GM21619 (cell line): ENCODE measurements around the gene ATP6V1C2.
"Not testable (repeated sequence)": the region's sequence is repeated elsewhere in the genome, so short reads cannot be mapped to it uniquely, and the experiment has no call there.

ENCODE experiments used
- ATAC-seq: cut with Tn5 transposase; IDR thresholded peaks from one replicate; pipeline ENCODE4 v1.9.1; 2021; ENCODE audit not compliant: unreplicated experiment

The ATP6V1C2 gene

DNA sequence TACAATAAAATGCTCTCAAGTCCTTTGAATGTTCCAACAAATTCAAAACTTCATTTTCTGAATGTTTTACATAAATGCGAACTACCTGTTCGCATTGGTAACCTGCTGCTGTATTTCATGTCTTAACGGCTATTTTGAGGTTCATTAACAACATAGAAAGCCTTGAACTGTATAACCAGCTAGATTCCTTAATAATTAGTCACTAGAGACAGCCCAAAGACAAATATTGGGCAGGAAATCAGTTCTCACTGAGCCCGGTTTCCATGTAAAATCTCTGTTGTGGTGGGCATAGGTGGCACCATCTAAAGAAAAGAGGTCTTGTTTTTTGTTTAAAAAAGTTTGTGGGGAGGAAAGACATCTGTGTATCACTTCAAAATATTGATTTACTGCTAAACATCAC lies 62.0 kb downstream of the ATP6V1C2 start:
- ATAC-seq, result no peak

- no peak for ATAC-seq
These were observed 63.3 kb downstream of the ATP6V1C2 start for GRCh38 chr2:10784719-10785118.

- ATAC-seq, result no peak
These were observed 63.8 kb downstream of the ATP6V1C2 start for GRCh38 chr2:10785260-10785659.

GRCh38 chr2:10786240-10786982 lies 65.0 kb downstream of the ATP6V1C2 start:
- no peak for ATAC-seq

DNA sequence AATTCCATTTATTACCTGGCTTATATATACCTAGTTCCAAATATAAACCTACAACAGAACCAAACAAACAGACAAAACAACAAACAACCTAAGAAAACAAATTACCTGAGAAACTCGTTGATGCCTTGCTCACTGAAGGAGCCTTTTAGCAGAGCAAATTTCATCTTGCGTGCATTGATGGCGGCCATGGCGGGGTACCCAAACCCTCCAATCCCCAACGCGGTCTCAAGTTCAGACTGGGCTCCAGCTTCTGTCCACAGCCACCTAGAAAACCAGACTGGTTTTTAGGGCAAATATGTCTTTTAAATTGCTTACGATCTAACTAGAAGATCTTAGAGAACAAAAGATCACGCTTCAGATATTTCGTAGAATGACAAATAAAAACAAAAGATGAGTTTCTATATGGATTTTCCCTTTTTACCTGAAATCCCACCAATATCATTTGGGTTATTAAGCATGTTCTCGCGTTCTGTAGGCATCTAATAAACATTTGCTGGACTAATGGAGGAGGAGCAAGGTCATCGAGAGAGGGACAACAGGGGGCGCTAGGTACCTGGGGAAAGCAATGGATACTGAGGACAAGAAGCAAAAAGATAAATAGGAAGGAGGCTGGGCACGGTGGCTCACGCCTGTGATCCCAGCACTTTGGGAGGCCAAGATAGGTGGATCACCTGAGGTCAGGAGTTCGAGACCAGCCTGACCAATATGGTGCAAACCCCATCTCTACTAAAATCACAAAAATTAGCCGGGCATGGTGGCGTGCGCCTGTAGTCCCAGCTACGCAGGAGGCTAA lies 65.9 kb downstream of the ATP6V1C2 start:
- no peak for ATAC-seq

DNA sequence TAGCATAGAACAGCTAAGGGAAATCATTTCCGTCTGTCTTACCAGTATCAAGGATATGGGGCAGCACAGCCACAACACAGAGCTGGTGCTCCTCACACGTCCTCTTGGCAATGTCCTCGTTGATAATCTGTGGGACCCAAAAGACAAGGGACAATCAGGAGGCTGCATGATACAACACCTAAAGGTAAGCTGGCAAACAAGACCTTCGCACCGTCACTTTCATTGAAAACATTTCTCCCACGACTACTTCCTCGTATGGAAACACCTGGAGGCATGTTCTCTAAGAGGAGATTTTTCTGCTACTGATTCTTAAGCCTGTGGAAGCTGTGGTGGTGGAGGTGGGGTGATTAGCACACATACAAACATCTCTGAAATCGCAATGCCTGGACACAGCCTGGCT lies 67.4 kb downstream of the ATP6V1C2 start:
- no peak for ATAC-seq

- ATAC-seq, result peak; percentile 92
These were observed 69.0 kb downstream of the ATP6V1C2 start for GRCh38 chr2:10790228-10790973.

GRCh38 chr2:10792001-10792634 lies 70.7 kb downstream of the ATP6V1C2 start:
- ATAC-seq, result peak; percentile 43

DNA sequence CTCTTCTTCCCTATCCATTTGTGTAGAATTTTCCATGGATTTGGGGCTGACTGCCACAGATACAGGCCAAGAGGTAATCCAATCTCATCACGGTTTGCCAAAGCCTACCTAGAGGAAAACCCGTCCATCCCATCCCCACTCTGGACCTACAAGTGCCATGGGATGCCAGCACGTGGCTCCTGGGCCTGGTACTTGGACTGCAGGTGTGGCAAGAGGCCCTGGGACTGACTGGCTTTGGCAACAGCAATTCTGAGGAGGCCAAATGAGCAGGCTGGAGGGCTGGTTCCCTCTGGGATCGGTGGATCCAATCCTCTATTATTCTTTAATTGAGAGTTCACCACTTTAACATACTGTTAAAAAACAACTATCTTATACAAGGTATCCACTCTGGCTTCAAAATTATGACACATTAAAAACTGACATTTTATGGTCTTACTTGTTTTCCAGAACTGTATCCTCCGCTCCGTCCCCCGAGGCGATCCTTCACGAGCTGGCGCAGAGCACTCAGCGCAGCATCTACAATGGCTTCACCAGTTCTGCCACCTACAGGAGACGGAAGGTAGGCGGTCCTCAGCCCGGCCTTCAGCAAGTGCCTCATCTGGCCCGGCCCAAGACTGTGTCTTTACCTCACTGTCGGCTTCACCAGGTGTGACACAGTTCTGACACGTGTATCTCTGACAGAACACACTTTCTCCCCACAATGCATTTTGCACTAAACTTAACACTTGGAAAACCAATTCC lies 71.4 kb downstream of the ATP6V1C2 start:
- no peak for ATAC-seq

- no peak for ATAC-seq
These were observed 72.4 kb downstream of the ATP6V1C2 start for GRCh38 chr2:10793816-10794215.

- no peak for ATAC-seq
These were observed 73.4 kb downstream of the ATP6V1C2 start for GRCh38 chr2:10794876-10795275.

DNA sequence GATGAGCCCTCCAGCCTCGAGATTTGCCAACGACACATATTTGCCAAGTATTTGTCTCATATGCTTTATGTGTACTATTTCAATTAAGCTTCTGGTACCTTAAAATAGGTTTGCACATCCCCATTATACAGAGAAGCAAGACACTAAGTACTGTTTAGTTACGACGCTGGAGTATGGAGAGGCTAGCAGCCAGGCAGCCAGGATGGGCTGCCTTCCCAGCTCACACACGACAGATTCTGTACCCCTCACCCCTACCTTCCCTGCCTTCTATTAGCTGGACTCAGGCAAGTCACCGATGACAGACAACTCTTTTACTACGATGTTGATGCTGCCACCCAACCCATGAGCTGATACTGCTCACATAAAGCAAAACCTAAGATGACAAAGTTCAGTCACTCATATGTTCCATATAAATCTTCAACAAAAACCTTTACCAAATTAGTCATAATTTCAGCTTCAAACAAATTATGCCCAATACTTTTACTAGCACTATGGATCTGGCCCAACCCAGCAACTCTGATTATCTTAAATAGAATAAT lies 74.1 kb downstream of the ATP6V1C2 start:
- ATAC-seq, result no peak

DNA sequence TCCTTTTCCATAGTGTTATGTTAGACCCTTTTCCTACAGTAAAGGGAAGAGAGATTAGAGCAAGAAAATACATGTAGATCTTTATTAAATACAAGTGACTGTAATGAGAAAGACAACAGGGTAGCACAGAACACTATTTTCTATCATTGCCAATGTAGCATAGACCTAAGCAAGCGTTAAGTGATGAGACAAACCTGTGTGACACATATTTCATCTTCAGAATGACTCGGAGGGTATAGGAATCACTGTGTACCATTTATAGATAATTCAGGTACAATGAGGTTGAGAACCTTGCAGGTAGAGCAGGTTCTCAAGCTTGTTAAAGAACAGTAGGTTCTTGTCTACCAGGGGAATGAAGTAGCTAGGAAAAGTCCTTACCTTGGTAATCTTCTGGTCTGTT lies 75.3 kb downstream of the ATP6V1C2 start:
- no peak for ATAC-seq

- no peak for ATAC-seq
These were observed 77.4 kb downstream of the ATP6V1C2 start for GRCh38 chr2:10798783-10799182.

DNA sequence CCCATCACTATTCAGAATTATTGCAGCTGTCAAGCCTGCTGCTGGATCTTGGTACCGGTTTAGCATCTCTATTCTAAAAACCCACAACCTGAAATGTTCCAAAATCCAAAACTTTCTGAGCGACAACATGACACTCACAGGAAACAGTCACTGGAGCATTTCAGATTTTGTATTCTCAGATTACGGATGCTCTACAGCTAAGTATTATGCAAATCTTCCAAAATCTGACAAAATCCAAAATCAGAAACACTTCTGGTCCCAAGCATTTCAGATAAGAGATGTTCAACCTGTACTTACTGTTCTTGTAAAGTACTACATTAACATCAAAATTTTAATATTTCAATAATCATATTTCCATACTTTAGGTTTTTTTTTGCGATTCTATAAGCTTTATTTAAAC lies 78.7 kb downstream of the ATP6V1C2 start:
- ATAC-seq, result no peak

- ATAC-seq, result no peak
These were observed 81.2 kb downstream of the ATP6V1C2 start for GRCh38 chr2:10802657-10803056.

GRCh38 chr2:10805990-10806389 lies 84.6 kb downstream of the ATP6V1C2 start:
- ATAC-seq, result not testable (repeated sequence)

- ATAC-seq, result no peak
These were observed 85.1 kb downstream of the ATP6V1C2 start for GRCh38 chr2:10806543-10806942.

- peak; percentile 37 for ATAC-seq
These were observed 89.1 kb downstream of the ATP6V1C2 start for GRCh38 chr2:10810202-10811161.
